Right atrium auricular region (tissue), 2 donors: ENCODE results near the gene HNF1B. TPM values are rescaled to one million over a fixed set of nuclear protein-coding genes. Genes with fewer than 3 reads are reported as not detected.
A peak's percentile ranks its signal among the peaks of the same experiment; 100 is the strongest.

Experiments used
- DNase-seq: peaks from one replicate; pipeline ENCODE4 v3.0.0-alpha.2; 2019; ENCODE audit warnings: low spot score
- H3K27ac ChIP-seq, 2 donors: fragments of 200-600 bp; sonication (generic); 1 replicate in 1 of 2; 2 replicates in 1 of 2; pipeline ENCODE4 v1.5.1; 2016 to 2019
- H3K27me3 ChIP-seq, 2 donors: fragments of 200-600 bp; sonication (generic); one replicate each; pipeline versions ENCODE4 v1.5.1 to v1.6.0; 2017 to 2019
- H3K36me3 ChIP-seq: fragments of 200-600 bp; sonication (generic); one replicate; pipeline ENCODE4 v1.5.1; 2016
- H3K4me1 ChIP-seq, 2 donors: fragments of 200-600 bp; sonication (generic); one replicate each; pipeline versions ENCODE4 v1.5.1 to v1.6.0; 2017 to 2019
- H3K4me3 ChIP-seq, 2 donors: fragments of 200-600 bp; sonication (generic); 1 replicate in 1 of 2; 2 replicates in 1 of 2; pipeline ENCODE4 v1.5.1; 2017 to 2019; ENCODE audit warnings: mild to moderate bottlenecking in 1 of 2, moderate library complexity in 1 of 2
- H3K9me3 ChIP-seq, 2 donors: fragments of 200-600 bp; sonication (generic); one replicate each; pipeline ENCODE4 v1.5.1; 2019
- total RNA-seq, 2 donors: library from RNA; depleted of rRNA; stranded (reverse); fragments of >200 nt; gene quantifications; one replicate each; pipeline ENCODE4 v1.1.0, GENCODE V29; 2016
- TF ChIP-seq, protein P1 (sequence below), 2 donors: fragments of 200-600 bp; sonication (generic); IDR thresholded peaks; one replicate each; pipeline ENCODE4 v1.5.1; 2019; ENCODE audit warnings: antibody characterized with exemption in 2 of 2

The HNF1B gene
- total RNA-seq, 2 donors from 2014 or later: not detected

DNA sequence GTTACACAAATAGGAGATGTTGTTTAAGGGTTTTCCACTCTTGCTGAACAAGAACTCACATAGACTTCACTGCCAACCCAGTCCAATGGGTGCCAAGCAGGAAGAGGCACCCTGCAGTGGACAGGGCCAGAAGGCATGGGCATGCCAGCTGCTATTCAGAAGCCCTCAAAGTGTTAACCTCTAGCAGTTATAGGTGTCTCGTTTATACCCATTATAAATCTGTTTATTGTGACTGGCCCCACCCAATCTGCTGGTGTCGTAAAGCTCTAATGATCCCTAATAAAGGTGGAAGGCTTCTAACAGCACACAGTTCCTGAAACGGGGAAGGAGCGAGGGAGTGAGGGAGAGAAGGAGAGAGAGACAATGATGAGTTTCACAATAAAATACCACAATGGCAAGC lies 23.9 kb downstream of the HNF1B start:
- Histone ChIP-seq H3K27me3 (no peaks in the 10 kb centered on the region), H3K4me1 (peaks cover 0 to 12% of the 10 kb centered on the region in 2 donors), H3K36me3 (no peaks in the 10 kb centered on the region), H3K27ac (no peak overlapping the region), H3K4me3 (no peak overlapping the region), H3K9me3 (no peaks in the 10 kb centered on the region)
- no peak for DNase-seq
- TF ChIP-seq, protein P1, sequence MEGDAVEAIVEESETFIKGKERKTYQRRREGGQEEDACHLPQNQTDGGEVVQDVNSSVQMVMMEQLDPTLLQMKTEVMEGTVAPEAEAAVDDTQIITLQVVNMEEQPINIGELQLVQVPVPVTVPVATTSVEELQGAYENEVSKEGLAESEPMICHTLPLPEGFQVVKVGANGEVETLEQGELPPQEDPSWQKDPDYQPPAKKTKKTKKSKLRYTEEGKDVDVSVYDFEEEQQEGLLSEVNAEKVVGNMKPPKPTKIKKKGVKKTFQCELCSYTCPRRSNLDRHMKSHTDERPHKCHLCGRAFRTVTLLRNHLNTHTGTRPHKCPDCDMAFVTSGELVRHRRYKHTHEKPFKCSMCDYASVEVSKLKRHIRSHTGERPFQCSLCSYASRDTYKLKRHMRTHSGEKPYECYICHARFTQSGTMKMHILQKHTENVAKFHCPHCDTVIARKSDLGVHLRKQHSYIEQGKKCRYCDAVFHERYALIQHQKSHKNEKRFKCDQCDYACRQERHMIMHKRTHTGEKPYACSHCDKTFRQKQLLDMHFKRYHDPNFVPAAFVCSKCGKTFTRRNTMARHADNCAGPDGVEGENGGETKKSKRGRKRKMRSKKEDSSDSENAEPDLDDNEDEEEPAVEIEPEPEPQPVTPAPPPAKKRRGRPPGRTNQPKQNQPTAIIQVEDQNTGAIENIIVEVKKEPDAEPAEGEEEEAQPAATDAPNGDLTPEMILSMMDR (IDR thresholded peaks at IDR 0.05): no peak

GRCh38 chr17:37719866-37720265 lies 25.0 kb downstream of the HNF1B start:
- peaks cover 0 to 12% of the 10 kb centered on the region in 2 donors for H3K4me1 ChIP-seq
- no peaks in the 10 kb centered on the region for H3K9me3 ChIP-seq
- H3K27me3 ChIP-seq: no peaks in the 10 kb centered on the region
- H3K4me3 ChIP-seq: no peak overlapping the region
- H3K36me3 ChIP-seq: no peaks in the 10 kb centered on the region
- TF ChIP-seq, protein P1 (IDR thresholded peaks at IDR 0.05): no peak
- no peak overlapping the region for H3K27ac ChIP-seq
- no peak for DNase-seq

- no peak overlapping the region for H3K4me3 ChIP-seq
- no peak overlapping the region for H3K27ac ChIP-seq
- H3K36me3 ChIP-seq: no peaks in the 10 kb centered on the region
- no peaks in the 10 kb centered on the region for H3K27me3 ChIP-seq
- TF ChIP-seq, protein P1 (IDR thresholded peaks at IDR 0.05): no peak
- DNase-seq: no peak
- peaks cover 0 to 12% of the 10 kb centered on the region in 2 donors for H3K4me1 ChIP-seq
- no peaks in the 10 kb centered on the region for H3K9me3 ChIP-seq
These were observed 26.4 kb downstream of the HNF1B start for GRCh38 chr17:37718324-37719048.

- Histone ChIP-seq H3K9me3 (no peaks in the 10 kb centered on the region), H3K27me3 (no peaks in the 10 kb centered on the region), H3K27ac (peak overlapping the region; percentile 20 to 39), H3K36me3 (no peaks in the 10 kb centered on the region), H3K4me1 (peaks cover 0 to 12% of the 10 kb centered on the region in 2 donors), H3K4me3 (no peak overlapping the region)
- TF ChIP-seq, protein P1 (IDR thresholded peaks at IDR 0.05): no peak
- no peak for DNase-seq
These were observed 27.1 kb downstream of the HNF1B start for GRCh38 chr17:37717627-37718323.

DNA sequence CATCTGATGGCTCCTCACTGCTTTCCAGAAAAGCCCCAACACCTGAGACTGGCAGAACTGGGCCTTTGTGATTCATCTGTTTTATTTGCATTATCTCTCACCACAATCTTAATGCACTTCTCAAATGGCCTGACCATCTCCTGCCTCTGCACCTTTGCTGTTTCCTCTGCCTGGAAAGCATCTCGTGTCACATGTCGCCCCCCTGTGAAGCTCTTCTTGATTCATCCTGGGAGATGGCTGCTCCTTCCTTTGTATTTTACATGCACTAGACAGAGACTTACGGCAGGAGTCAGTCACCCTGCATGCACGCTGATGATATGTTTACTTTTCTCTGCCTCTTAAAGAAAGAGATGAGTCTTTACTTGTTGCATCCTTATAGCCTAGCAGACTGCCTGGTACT lies 30.0 kb downstream of the HNF1B start:
- Histone ChIP-seq H3K4me1 (peaks cover 0 to 12% of the 10 kb centered on the region in 2 donors), H3K36me3 (no peaks in the 10 kb centered on the region), H3K27me3 (no peaks in the 10 kb centered on the region), H3K4me3 (no peak overlapping the region), H3K9me3 (no peaks in the 10 kb centered on the region), H3K27ac (no peak overlapping the region)
- DNase-seq: no peak
- TF ChIP-seq, protein P1 (IDR thresholded peaks at IDR 0.05): no peak
